GM12875 (cell line): Measurements from ENCODE around the gene VWA5B2.

ENCODE experiments used
- H3K4me3 ChIP-seq: one replicate; pipeline ENCODE4 v1.5.1; 2011; ENCODE audit warnings: low read depth, low read length, control low read depth
- TF ChIP-seq, protein P1 (sequence below): IDR thresholded peaks from 2 replicates; pipeline ENCODE4 v1.5.1; 2011; ENCODE audit warnings: low read depth, mild to moderate bottlenecking, control low read depth, inconsistent platforms, low read length, moderate library complexity, borderline replicate concordance; ENCODE audit not compliant: insufficient read depth

VWA5B2 gene

DNA sequence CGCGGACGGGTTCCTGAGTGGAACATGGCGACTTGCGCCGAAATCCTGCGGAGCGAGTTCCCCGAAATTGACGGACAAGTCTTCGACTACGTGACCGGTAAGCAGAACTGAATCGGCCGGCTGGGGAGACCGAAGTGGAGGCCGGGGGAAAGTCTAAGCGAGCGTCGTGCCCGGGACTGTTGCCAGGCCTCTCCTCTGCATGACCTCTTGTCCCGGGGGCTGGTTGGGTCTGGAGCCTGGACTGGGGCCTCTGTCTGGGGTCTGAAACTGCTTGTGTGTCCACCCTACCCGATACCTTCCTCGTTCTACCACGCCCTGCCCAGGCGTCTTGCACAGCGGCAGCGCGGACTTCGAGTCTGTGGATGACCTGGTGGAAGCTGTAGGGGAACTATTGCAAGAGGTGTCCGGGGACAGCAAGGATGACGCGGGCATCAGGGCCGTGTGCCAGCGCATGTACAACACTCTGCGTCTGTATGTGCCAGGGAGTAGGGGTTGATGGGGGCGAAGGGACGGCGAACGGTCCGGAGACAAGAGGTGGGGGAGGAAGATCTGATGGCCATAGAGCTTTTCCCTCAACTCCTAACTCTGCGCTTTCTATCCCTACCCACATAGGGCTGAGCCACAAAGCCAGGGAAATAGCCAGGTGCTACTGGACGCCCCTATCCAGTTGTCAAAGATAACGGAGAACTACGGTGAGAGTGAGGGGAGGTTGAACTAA, 43.0 kb upstream of the VWA5B2 start, which contains the start of gene ABCF3:
Gene ABCF3 (plus strand): TSS at position 16 of the 718 bp plus-strand sequence. CDS start 9 bp downstream, at position 25.
- TF ChIP-seq, protein P1, sequence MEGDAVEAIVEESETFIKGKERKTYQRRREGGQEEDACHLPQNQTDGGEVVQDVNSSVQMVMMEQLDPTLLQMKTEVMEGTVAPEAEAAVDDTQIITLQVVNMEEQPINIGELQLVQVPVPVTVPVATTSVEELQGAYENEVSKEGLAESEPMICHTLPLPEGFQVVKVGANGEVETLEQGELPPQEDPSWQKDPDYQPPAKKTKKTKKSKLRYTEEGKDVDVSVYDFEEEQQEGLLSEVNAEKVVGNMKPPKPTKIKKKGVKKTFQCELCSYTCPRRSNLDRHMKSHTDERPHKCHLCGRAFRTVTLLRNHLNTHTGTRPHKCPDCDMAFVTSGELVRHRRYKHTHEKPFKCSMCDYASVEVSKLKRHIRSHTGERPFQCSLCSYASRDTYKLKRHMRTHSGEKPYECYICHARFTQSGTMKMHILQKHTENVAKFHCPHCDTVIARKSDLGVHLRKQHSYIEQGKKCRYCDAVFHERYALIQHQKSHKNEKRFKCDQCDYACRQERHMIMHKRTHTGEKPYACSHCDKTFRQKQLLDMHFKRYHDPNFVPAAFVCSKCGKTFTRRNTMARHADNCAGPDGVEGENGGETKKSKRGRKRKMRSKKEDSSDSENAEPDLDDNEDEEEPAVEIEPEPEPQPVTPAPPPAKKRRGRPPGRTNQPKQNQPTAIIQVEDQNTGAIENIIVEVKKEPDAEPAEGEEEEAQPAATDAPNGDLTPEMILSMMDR, result no peak
- H3K4me3 ChIP-seq, result peak within 1 kb of the TSS; percentile 71

DNA sequence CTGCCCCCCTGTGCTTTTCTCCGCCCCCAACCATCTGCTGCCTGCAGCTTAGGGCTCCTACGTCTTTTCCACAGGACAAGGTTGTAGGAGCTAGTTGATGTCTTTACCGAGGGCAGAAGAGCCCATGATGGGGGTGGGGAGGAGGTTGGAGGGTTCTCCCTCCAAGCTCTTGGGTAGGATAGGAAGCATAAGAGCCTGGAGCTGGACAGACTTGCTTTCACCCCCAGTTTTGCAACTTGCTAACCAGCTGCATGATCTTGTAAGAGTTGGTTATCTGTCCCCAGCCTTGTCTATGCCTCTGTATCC, 42.5 kb upstream of the VWA5B2 start:
- peak overlapping the region; percentile 71 for H3K4me3 ChIP-seq
- TF ChIP-seq, protein P1, result no peak

DNA sequence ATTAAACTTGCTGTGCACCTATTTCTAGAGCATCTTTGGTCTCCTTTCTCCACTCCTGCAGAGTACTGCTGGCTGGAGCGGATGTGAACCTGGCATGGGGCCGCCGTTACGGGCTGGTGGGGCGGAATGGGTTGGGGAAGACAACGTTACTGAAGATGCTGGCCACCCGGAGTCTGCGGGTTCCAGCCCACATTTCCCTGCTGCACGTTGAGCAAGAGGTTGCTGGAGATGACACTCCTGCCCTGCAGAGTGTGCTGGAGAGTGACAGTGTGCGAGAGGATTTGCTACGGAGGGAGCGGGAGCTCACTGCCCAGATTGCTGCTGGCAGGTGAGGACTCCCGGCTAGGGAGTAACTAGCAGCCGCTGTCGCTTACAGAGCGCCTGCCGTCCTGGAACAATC, 41.3 kb upstream of the VWA5B2 start:
- TF ChIP-seq, protein P1, result no peak
- H3K4me3 ChIP-seq, result no peak overlapping the region

DNA sequence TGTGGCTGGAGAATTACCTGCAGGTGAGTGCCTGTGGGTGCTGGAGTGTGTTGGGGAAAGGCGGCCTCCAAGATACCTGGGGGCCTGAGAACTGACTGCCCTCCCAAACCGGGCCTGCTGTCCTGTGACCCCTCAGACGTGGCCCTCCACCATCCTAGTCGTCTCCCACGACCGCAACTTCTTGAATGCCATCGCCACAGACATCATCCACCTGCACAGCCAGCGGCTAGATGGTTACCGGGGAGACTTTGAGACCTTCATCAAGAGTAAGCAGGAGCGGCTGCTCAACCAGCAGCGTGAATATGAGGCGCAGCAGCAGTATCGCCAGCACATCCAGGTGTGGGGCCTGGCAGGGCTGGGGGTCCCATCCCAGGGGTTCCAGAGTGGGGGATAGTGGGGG, 40.0 kb upstream of the VWA5B2 start:
- no peak overlapping the region for H3K4me3 ChIP-seq
- TF ChIP-seq, protein P1, result no peak

DNA sequence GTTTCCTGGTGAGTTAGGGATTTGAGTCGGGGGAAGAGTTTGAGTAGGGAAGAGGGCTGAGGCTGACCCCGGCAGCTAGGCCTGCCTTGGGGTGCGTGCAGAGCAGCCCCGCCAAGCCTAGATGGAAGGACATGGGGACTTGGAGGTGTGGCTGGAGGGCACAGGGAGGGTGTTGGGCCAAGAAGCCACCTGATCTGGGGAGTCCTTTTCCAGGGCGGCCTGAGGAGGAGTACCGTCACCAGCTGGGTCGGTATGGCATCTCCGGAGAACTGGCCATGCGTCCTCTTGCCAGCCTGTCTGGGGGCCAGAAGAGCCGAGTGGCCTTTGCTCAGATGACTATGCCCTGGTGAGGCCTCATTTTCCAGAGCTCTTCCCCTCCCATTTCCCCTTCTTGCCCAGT, 36.5 kb upstream of the VWA5B2 start:
- H3K4me3 ChIP-seq, result no peak overlapping the region
- TF ChIP-seq, protein P1, result no peak

DNA sequence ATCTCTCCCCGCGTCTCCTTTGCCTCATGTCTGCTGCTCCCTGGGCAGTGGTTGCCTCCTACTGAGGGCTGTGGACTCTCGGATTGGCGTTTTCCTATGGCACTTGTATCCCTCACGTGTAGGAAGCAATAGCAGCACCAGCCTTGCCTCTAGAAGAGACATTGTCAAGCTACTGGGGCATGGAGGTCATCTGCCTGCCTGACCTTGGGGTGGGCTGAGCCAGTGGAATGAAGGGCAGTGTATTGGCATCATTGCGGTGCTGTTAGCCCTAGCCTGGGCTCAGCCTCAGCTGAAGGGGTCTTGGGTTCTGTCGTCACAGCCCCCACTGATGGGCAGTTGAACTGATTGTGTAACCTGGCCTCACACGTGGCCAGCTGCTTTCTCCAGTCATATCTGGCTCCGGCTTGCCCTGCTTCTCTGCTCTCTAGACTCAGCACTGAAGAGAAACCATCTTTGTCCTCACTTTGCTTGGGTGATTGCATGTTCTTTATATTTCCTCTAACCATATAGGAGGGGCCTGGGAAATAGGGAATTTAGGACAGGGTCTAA, 35.3 kb upstream of the VWA5B2 start:
- TF ChIP-seq, protein P1, result no peak
- H3K4me3 ChIP-seq, result no peak overlapping the region

DNA sequence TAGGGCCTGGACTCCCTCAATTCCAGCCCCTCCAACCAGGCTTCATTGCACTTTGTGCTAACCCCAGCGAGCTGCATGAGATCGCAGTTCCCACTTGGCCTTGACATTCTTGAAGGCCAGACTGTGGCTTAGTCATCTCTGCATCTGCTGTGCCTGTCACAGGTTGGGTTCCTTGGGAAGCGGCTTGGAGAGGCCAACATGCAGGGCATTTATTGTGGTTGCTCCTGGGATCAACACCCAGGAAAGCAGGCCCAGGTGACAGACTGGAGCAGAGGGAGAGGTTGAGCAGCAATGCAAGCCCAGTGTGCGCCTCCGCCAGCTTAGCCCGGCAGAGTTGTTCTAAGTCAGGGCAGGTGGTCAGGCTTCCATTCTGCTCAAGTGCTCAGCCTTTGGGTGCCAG, 32.8 kb upstream of the VWA5B2 start:
- no peak overlapping the region for H3K4me3 ChIP-seq
- TF ChIP-seq, protein P1, result no peak
